GM23338 (cell line): Measurements from ENCODE around the gene UQCC5. TPM values are rescaled to one million over a fixed set of nuclear protein-coding genes. Genes with fewer than 3 reads are reported as not detected.

Source experiments
- ATAC-seq: fragments of 200-7000 bp; cut with Tn5 transposase; 3 replicates; pipeline ENCODE4 v1.9.1; 2020
- DNase-seq: peaks from one replicate; pipeline ENCODE4 v3.0.0-alpha.2; 2015; ENCODE audit warnings: low spot score
- H2AFZ ChIP-seq: fragments of 200-600 bp; sonication (generic); 2 replicates; pipeline ENCODE4 v1.8.0; 2016; ENCODE audit warnings: antibody characterized with exemption, mild to moderate bottlenecking, moderate library complexity
- H3F3A ChIP-seq: fragments of 200-600 bp; sonication (generic); replicated peaks from 2 replicates; pipeline ENCODE4 v1.8.0; 2017; ENCODE audit warnings: antibody characterized with exemption, mixed run types, low read depth
- H3K27ac ChIP-seq: fragments of 200-600 bp; sonication (generic); 2 replicates; pipeline ENCODE4 v1.6.1; 2016; ENCODE audit warnings: low read depth
- H3K27me3 ChIP-seq: fragments of 200-600 bp; sonication (generic); 2 replicates; pipeline ENCODE4 v1.8.0; 2016; ENCODE audit warnings: mild to moderate bottlenecking, mixed run types, moderate library complexity; ENCODE audit not compliant: insufficient read depth
- H3K36me3 ChIP-seq: fragments of 200-600 bp; sonication (generic); 2 replicates; pipeline ENCODE4 v1.8.0; 2016; ENCODE audit warnings: mild to moderate bottlenecking; ENCODE audit not compliant: insufficient read depth
- H3K4me1 ChIP-seq: fragments of 200-600 bp; sonication (generic); 2 replicates; pipeline ENCODE4 v1.8.0; 2016; ENCODE audit warnings: mild to moderate bottlenecking, moderate library complexity; ENCODE audit not compliant: insufficient read depth
- H3K4me2 ChIP-seq: fragments of 200-600 bp; sonication (generic); 2 replicates; pipeline ENCODE4 v1.7.1; 2017; ENCODE audit warnings: mixed run types
- H3K4me3 ChIP-seq: fragments of 200-600 bp; sonication (generic); 2 replicates; pipeline ENCODE4 v1.6.1; 2016; ENCODE audit warnings: mixed run types
- H3K79me2 ChIP-seq: fragments of 200-600 bp; sonication (generic); replicated peaks from 2 replicates; pipeline ENCODE4 v1.8.0; 2017; ENCODE audit warnings: mild to moderate bottlenecking; ENCODE audit not compliant: insufficient read depth
- H3K9me2 ChIP-seq: fragments of 200-600 bp; sonication (generic); 2 replicates; pipeline ENCODE4 v1.8.0; 2017; ENCODE audit not compliant: insufficient read depth
- H4K20me1 ChIP-seq: fragments of 200-600 bp; sonication (generic); replicated peaks from 2 replicates; pipeline ENCODE4 v1.8.0; 2017; ENCODE audit warnings: mild to moderate bottlenecking; ENCODE audit not compliant: insufficient read depth
- H3K27ac Mint-ChIP-seq: 2 replicates; pipeline ENCODE4 v1.8.0; 2020; ENCODE audit warnings: inconsistent platforms, mild to moderate bottlenecking, moderate library complexity, mixed read lengths
- H3K27me3 Mint-ChIP-seq: 3 replicates; pipeline ENCODE4 v1.8.0; 2022; ENCODE audit warnings: low read depth, mild to moderate bottlenecking, moderate library complexity, mixed read lengths, inconsistent platforms; ENCODE audit not compliant: insufficient read depth, poor library complexity
- H3K36me3 Mint-ChIP-seq: 3 replicates; pipeline ENCODE4 v1.8.0; 2021; ENCODE audit warnings: low read depth, mild to moderate bottlenecking, inconsistent platforms, moderate library complexity, mixed read lengths
- H3K4me1 Mint-ChIP-seq: 3 replicates; pipeline ENCODE4 v1.8.0; 2020; ENCODE audit warnings: mild to moderate bottlenecking, inconsistent platforms, mixed read lengths
- H3K4me3 Mint-ChIP-seq: 3 replicates; pipeline ENCODE4 v1.8.0; 2021; ENCODE audit warnings: moderate library complexity, mild to moderate bottlenecking, inconsistent platforms, mixed read lengths
- H3K9me3 Mint-ChIP-seq: 3 replicates; pipeline ENCODE4 v1.8.0; 2020; ENCODE audit warnings: moderate library complexity, mild to moderate bottlenecking, inconsistent platforms, mixed read lengths
- CTCF ChIP-seq, 2 experiments: fragments of 200-600 bp in 1 of 2; sonication (generic) in 1 of 2; conservative IDR thresholded peaks; 2 replicates each; pipeline versions ENCODE4 v1.5.1 to v1.6.1; 2016 to 2017; ENCODE audit warnings: antibody characterized with exemption in 2 of 2, low read depth in 2 of 2, mild to moderate bottlenecking in 2 of 2, moderate library complexity in 1 of 2
- EZH2 ChIP-seq: fragments of 200-600 bp; sonication (generic); IDR thresholded peaks from one replicate; pipeline ENCODE4 v1.8.0; 2017; ENCODE audit warnings: antibody characterized with exemption, mild to moderate bottlenecking, low read depth; ENCODE audit not compliant: unreplicated experiment
- EZH2phosphoT487 ChIP-seq: fragments of 200-600 bp; sonication (generic); IDR thresholded peaks from one replicate; pipeline ENCODE4 v1.8.1; 2018; ENCODE audit warnings: antibody characterized with exemption; ENCODE audit not compliant: unreplicated experiment
- JUNB ChIP-seq: IDR thresholded peaks from one replicate; pipeline ENCODE4 v1.6.1; 2016; ENCODE audit warnings: antibody characterized with exemption; ENCODE audit not compliant: unreplicated experiment
- POLR2AphosphoS5 ChIP-seq: IDR thresholded peaks from 2 replicates; pipeline ENCODE4 v1.6.1; 2016; ENCODE audit warnings: antibody characterized with exemption, low read depth
- ZNF114 ChIP-seq: fragments of 250-450 bp; sonication (Bioruptor Pico); IDR thresholded peaks from 2 replicates; pipeline ENCODE4 v1.5.0; 2020; ENCODE audit warnings: mild to moderate bottlenecking, moderate library complexity
- ZNF331 ChIP-seq: fragments of 250-450 bp; sonication (Bioruptor Pico); IDR thresholded peaks from 2 replicates; pipeline ENCODE4 v1.5.0; 2020; ENCODE audit warnings: low read depth, mild to moderate bottlenecking, moderate library complexity
- polyA plus RNA-seq: library from polyadenylated mRNA; unstranded; fragments of >200 nt; fragmentation: Nextera tagmentation; extraction: Ambion mirVana; gene quantifications from 2 replicates; pipeline ENCODE4 v1.2.1, GENCODE V29; 2016
- total RNA-seq: library from RNA; depleted of rRNA; stranded (reverse); fragments of >200 nt; shearing (Covaris generic); gene quantifications from 2 replicates; pipeline ENCODE4 v1.2.3, GENCODE V29; 2014
- TF ChIP-seq, protein P1 (sequence below): IDR thresholded peaks from 2 replicates; pipeline ENCODE4 v1.6.1; 2016; ENCODE audit warnings: antibody characterized with exemption

UQCC5 gene
- total and polyA plus RNA-seq, 2 experiments from 2014 or later, result 2.6 to 156 TPM

DNA sequence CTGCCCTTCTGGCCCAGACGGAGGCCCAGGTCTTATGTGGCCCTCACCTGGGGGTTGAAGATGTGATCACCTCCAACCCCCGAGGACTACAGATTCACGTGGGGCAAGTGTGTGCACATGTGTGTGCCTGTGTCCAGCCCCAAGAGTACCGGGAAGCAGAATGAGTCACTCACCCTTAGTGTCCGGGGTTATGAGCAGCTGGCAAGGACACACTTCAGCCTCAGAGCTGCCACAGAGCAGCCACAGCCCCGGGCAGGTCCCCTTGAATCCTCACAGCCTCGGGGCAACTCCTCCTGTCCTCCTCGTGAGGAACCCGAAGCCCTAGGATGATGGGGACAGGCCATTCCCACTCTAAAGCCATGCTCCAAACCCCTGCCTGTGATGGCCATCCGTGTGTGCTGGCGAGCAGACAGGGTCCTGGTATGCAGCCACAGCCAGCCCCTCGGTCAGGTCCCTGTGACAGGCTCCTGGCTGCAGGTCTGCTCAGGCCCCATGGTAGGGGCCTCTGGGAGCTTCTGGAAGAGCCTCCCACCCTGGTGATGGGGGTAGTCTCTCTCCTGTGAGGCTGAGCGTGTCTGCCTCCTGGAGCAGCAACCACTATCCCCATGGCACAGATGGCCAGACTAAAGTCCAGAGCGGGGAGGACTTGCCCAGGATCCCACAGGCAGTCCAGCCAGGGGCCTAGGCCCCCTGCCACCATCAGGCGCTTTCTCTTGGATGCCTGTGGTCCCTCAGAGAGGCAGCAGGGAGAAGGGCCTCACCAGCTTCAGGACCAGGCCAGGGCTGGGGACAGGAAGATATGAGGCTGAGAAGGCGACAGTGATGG lies 40.4 kb upstream of the UQCC5 start (continued):
- no peak for TF ChIP-seq CTCF (conservative IDR thresholded peaks at IDR 0.05; ENCODE audit: low read depth in 2 of 2)
- TF ChIP-seq EZH2, result no peak
- TF ChIP-seq EZH2phosphoT487, result no peak
- no peak for TF ChIP-seq ZNF331 (CRISPR knock-in tag)
- no peak for TF ChIP-seq POLR2AphosphoS5
- no peak for TF ChIP-seq ZNF114 (CRISPR knock-in tag)
- TF ChIP-seq, protein P1, sequence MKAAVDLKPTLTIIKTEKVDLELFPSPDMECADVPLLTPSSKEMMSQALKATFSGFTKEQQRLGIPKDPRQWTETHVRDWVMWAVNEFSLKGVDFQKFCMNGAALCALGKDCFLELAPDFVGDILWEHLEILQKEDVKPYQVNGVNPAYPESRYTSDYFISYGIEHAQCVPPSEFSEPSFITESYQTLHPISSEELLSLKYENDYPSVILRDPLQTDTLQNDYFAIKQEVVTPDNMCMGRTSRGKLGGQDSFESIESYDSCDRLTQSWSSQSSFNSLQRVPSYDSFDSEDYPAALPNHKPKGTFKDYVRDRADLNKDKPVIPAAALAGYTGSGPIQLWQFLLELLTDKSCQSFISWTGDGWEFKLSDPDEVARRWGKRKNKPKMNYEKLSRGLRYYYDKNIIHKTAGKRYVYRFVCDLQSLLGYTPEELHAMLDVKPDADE, result no peak
- no peak for TF ChIP-seq JUNB

GRCh38 chr3:52498137-52499054 lies 38.0 kb upstream of the UQCC5 start:
- no peaks in the 10 kb centered on the region for H3K36me3 Mint-ChIP-seq
- no peaks in the 10 kb centered on the region for H4K20me1 ChIP-seq
- no peaks in the 10 kb centered on the region for H3K27me3 Mint-ChIP-seq
- no peaks in the 10 kb centered on the region for H3K9me2 ChIP-seq
- H3K4me1 ChIP-seq, result no peaks in the 10 kb centered on the region
- no peak overlapping the region for H3K27ac Mint-ChIP-seq
- ATAC-seq (no peak), DNase-seq (no peak)
- no peaks in the 10 kb centered on the region for H3F3A ChIP-seq
- no peak overlapping the region for H3K4me3 ChIP-seq
- no peak overlapping the region for H3K4me2 ChIP-seq
- H3K4me1 Mint-ChIP-seq, result peaks cover 5% of the 10 kb centered on the region; the same call in 2 of the 3 replicates
- H3K27ac ChIP-seq, result no peak overlapping the region
- H3K9me3 Mint-ChIP-seq, result no peaks in the 10 kb centered on the region
- no peaks in the 10 kb centered on the region for H3K36me3 ChIP-seq
- H2AFZ ChIP-seq, result no peak overlapping the region
- TF ChIP-seq CTCF (conservative IDR thresholded peaks at IDR 0.05; ENCODE audit: low read depth in 2 of 2) (no peak), JUNB (no peak), EZH2 (no peak)
- TF ChIP-seq, protein P1, result no peak
- H3K79me2 ChIP-seq, result no peaks in the 10 kb centered on the region
- no peak overlapping the region for H3K4me3 Mint-ChIP-seq
- no peaks in the 10 kb centered on the region for H3K27me3 ChIP-seq
